WTC11 (cell line): ENCODE data around the gene CENPU. TPM values are rescaled to one million over a fixed set of nuclear protein-coding genes. Genes with fewer than 3 reads are reported as not detected.
"Not testable (repeated sequence)": the region's sequence is repeated elsewhere in the genome, so short reads cannot be mapped to it uniquely, and the experiment has no call there.

Source experiments
- ATAC-seq: fragments of 200-7000 bp; cut with Tn5 transposase; 2 replicates; pipeline ENCODE4 v1.10.0; 2021; ENCODE audit warnings: mild to moderate bottlenecking, moderate library complexity
- CTCF ChIA-PET: fragments of 300-600 bp; sonication (Branson Sonifier 250); formaldehyde crosslinking; loops from one replicate; lab custom pipeline; 2021; ENCODE audit warnings: antibody characterized with exemption; lab: Charles Lee
- POLR2A ChIA-PET: fragments of 350-600 bp; sonication (Branson Sonifier 250); formaldehyde crosslinking; loops from one replicate; lab custom pipeline; 2021; ENCODE audit warnings: antibody characterized with exemption; lab: Charles Lee
- DNase-seq: peaks from one replicate; pipeline ENCODE4 v3.0.0; 2021; ENCODE audit warnings: low spot score
- H3K27ac Mint-ChIP-seq: 2 replicates; pipeline ENCODE4 v1.8.0; 2021; ENCODE audit warnings: mixed read lengths
- H3K27me3 Mint-ChIP-seq: 2 replicates; pipeline ENCODE4 v1.8.0; 2021; ENCODE audit warnings: low read depth, mild to moderate bottlenecking, moderate library complexity, mixed read lengths
- H3K36me3 Mint-ChIP-seq: 2 replicates; pipeline ENCODE4 v1.8.0; 2021; ENCODE audit warnings: mixed read lengths
- H3K4me1 Mint-ChIP-seq: 2 replicates; pipeline ENCODE4 v1.8.0; 2022; ENCODE audit warnings: mixed read lengths
- H3K4me3 Mint-ChIP-seq: 2 replicates; pipeline ENCODE4 v1.8.0; 2021; ENCODE audit warnings: mild to moderate bottlenecking, moderate library complexity, mixed read lengths
- H3K9me3 Mint-ChIP-seq: 2 replicates; pipeline ENCODE4 v1.8.0; 2021; ENCODE audit warnings: mixed read lengths
- CBFB ChIP-seq: sonication (generic); formaldehyde crosslinking; IDR thresholded peaks from 2 replicates; pipeline ENCODE4 v1.8.1; 2022; ENCODE audit warnings: mild to moderate bottlenecking, low read depth, missing genetic modification reagents
- CDX4 ChIP-seq: fragments of 250-450 bp; sonication (Bioruptor Pico); IDR thresholded peaks from 2 replicates; pipeline ENCODE4 v1.9.0; 2021; ENCODE audit warnings: moderate library complexity, mild to moderate bottlenecking, inconsistent platforms, borderline replicate concordance
- CTCF ChIP-seq: fragments of 200-600 bp; IDR thresholded peaks from 2 replicates; pipeline ENCODE4 v1.8.0; 2022; ENCODE audit warnings: antibody characterized with exemption
- E2F4 ChIP-seq: sonication (generic); formaldehyde crosslinking; IDR thresholded peaks from 2 replicates; pipeline ENCODE4 v1.8.1; 2022; ENCODE audit warnings: low read depth, mild to moderate bottlenecking, moderate library complexity, missing genetic modification reagents, borderline replicate concordance
- ESRRA ChIP-seq: sonication (generic); formaldehyde crosslinking; IDR thresholded peaks from 2 replicates; pipeline ENCODE4 v1.8.1; 2022; ENCODE audit warnings: mild to moderate bottlenecking, missing genetic modification reagents, borderline replicate concordance
- GTF2I ChIP-seq: fragments of 250-450 bp; sonication (Bioruptor Pico); conservative IDR thresholded peaks from 2 replicates; pipeline ENCODE4 v1.4.0; 2021; ENCODE audit warnings: mild to moderate bottlenecking
- MAX ChIP-seq: sonication (generic); formaldehyde crosslinking; IDR thresholded peaks from 2 replicates; pipeline ENCODE4 v1.8.0; 2022; ENCODE audit warnings: mild to moderate bottlenecking, missing genetic modification reagents
- USF1 ChIP-seq: sonication (generic); formaldehyde crosslinking; IDR thresholded peaks from 2 replicates; pipeline ENCODE4 v1.8.0; 2022; ENCODE audit warnings: mild to moderate bottlenecking, missing genetic modification reagents
- ZBTB21 ChIP-seq: sonication (generic); formaldehyde crosslinking; IDR thresholded peaks from 2 replicates; pipeline ENCODE4 v1.8.1; 2023; ENCODE audit warnings: mild to moderate bottlenecking, missing genetic modification reagents, borderline replicate concordance
- ZNF317 ChIP-seq: sonication (generic); formaldehyde crosslinking; IDR thresholded peaks from 2 replicates; pipeline ENCODE4 v1.8.1; 2023; ENCODE audit warnings: low read depth, mild to moderate bottlenecking, moderate library complexity, missing genetic modification reagents, borderline replicate concordance
- ZNF396 ChIP-seq: fragments of 250-450 bp; sonication (Bioruptor Pico); IDR thresholded peaks from 2 replicates; pipeline ENCODE4 v1.8.0; 2021; ENCODE audit warnings: mild to moderate bottlenecking, moderate library complexity, borderline replicate concordance
- ZNF416 ChIP-seq: fragments of 250-450 bp; sonication (Bioruptor Pico); IDR thresholded peaks from 2 replicates; pipeline ENCODE4 v1.9.0; 2021; ENCODE audit warnings: mild to moderate bottlenecking, inconsistent platforms
- total RNA-seq: library from RNA; stranded (reverse); gene quantifications from 3 replicates; pipeline ENCODE4 v1.2.3, GENCODE V29; 2021
- TF ChIP-seq, protein P1 (sequence below): sonication (generic); formaldehyde crosslinking; IDR thresholded peaks from 2 replicates; pipeline ENCODE4 v1.8.0; 2022; ENCODE audit warnings: missing genetic modification reagents
- TF ChIP-seq, protein P2 (sequence below): sonication (generic); formaldehyde crosslinking; IDR thresholded peaks from 2 replicates; pipeline ENCODE4 v1.8.1; 2023; ENCODE audit warnings: mild to moderate bottlenecking, missing genetic modification reagents

Gene CENPU
- total RNA-seq, 1 experiment from 2014 or later: 60.5 TPM

DNA sequence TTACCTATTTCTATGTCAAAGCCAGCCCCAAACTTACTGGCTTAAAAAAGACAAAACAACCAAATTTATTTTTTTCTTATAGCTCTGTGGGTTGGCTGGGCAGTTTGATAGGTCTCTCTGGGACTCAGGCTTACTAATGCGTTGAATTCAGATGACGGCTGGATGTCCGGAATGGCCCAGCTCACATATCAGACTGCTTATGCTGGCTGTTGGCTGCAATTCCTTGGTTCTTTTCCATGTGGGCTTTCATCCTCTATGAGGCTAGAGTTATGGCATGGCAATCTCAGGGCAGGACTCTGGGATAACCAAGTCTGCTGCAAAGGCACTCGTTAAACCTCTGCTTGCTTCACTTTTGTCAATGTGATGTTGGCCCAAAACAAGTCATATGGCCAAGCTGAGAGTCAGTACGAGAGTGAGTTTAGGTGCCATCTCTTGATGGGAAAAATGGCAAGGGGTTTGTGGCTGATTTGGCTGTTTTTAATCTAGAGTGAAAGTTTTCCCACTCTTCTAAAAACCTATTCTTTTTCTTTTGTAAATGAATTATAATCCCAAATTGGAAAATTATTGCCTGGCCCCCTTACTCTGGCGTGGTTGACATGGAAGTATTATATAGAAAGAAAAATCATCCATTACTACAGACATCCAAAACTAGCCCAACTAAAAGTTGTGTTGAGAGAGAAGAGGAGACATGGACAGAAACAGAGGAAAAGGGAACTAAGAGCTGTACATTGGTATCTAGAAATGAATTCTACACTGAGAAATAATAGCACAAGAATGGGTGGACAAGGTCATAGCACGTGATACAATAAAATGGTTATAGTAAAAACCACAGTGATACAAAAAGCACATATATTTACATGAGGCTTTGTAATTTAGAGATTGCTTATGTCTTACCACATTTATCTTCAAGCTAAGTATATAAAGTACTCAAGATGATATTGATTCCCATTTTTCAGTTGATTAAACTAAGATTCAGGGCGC lies 77.7 kb downstream of the CENPU start:
- Mint-ChIP-seq H3K27me3 (no peaks in the 10 kb centered on the region), H3K4me1 (peaks cover 20% of the 10 kb centered on the region), H3K9me3 (no peaks in the 10 kb centered on the region), H3K4me3 (no peak overlapping the region), H3K36me3 (0 out of 2 replicates have a peak, but pooled peaks cover 3% of the 10 kb centered on the region), H3K27ac (no peak overlapping the region)
- CTCF ChIA-PET: no interaction called here
- POLR2A ChIA-PET: interaction anchor here (0.7 kb wide), 1 partner anchor 201 kb away, joined by 5 read pairs; no protein-coding TSS in a partner anchor
- TF ChIP-seq MAX (CRISPR knock-in tag): no peak
- TF ChIP-seq ZNF416 (CRISPR knock-in tag): no peak
- TF ChIP-seq CDX4 (CRISPR knock-in tag): no peak
- TF ChIP-seq GTF2I (CRISPR knock-in tag): no peak
- TF ChIP-seq, protein P1, sequence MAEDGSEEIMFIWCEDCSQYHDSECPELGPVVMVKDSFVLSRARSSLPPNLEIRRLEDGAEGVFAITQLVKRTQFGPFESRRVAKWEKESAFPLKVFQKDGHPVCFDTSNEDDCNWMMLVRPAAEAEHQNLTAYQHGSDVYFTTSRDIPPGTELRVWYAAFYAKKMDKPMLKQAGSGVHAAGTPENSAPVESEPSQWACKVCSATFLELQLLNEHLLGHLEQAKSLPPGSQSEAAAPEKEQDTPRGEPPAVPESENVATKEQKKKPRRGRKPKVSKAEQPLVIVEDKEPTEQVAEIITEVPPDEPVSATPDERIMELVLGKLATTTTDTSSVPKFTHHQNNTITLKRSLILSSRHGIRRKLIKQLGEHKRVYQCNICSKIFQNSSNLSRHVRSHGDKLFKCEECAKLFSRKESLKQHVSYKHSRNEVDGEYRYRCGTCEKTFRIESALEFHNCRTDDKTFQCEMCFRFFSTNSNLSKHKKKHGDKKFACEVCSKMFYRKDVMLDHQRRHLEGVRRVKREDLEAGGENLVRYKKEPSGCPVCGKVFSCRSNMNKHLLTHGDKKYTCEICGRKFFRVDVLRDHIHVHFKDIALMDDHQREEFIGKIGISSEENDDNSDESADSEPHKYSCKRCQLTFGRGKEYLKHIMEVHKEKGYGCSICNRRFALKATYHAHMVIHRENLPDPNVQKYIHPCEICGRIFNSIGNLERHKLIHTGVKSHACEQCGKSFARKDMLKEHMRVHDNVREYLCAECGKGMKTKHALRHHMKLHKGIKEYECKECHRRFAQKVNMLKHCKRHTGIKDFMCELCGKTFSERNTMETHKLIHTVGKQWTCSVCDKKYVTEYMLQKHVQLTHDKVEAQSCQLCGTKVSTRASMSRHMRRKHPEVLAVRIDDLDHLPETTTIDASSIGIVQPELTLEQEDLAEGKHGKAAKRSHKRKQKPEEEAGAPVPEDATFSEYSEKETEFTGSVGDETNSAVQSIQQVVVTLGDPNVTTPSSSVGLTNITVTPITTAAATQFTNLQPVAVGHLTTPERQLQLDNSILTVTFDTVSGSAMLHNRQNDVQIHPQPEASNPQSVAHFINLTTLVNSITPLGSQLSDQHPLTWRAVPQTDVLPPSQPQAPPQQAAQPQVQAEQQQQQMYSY (CRISPR knock-in tag): no peak
- no peak for TF ChIP-seq ZNF396 (CRISPR knock-in tag)
- TF ChIP-seq USF1 (CRISPR knock-in tag): no peak
- no peak for TF ChIP-seq CBFB (CRISPR knock-in tag)
- no peak for TF ChIP-seq ZBTB21 (CRISPR knock-in tag)
- ATAC-seq: no peak
- no peak for DNase-seq

- no peaks in the 10 kb centered on the region for H3K36me3 Mint-ChIP-seq
- POLR2A ChIA-PET: no interaction called here
- no peak for DNase-seq
- peak overlapping the region; percentile 0; the same call in 1 of the 2 replicates for H3K27ac Mint-ChIP-seq
- no peaks in the 10 kb centered on the region for H3K9me3 Mint-ChIP-seq
- TF ChIP-seq ESRRA (CRISPR knock-in tag): no peak
- TF ChIP-seq, protein P2, sequence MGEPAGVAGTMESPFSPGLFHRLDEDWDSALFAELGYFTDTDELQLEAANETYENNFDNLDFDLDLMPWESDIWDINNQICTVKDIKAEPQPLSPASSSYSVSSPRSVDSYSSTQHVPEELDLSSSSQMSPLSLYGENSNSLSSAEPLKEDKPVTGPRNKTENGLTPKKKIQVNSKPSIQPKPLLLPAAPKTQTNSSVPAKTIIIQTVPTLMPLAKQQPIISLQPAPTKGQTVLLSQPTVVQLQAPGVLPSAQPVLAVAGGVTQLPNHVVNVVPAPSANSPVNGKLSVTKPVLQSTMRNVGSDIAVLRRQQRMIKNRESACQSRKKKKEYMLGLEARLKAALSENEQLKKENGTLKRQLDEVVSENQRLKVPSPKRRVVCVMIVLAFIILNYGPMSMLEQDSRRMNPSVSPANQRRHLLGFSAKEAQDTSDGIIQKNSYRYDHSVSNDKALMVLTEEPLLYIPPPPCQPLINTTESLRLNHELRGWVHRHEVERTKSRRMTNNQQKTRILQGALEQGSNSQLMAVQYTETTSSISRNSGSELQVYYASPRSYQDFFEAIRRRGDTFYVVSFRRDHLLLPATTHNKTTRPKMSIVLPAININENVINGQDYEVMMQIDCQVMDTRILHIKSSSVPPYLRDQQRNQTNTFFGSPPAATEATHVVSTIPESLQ (CRISPR knock-in tag): no peak
- no peak for TF ChIP-seq ZNF317 (CRISPR knock-in tag)
- no peak for TF ChIP-seq E2F4 (CRISPR knock-in tag)
- TF ChIP-seq CTCF: no peak
- H3K4me3 Mint-ChIP-seq: no peak overlapping the region
- no peaks in the 10 kb centered on the region for H3K27me3 Mint-ChIP-seq
- ATAC-seq: no peak
- CTCF ChIA-PET: no interaction called here
- peaks cover 30% of the 10 kb centered on the region for H3K4me1 Mint-ChIP-seq
These were observed 80.2 kb downstream of the CENPU start for GRCh38 chr4:184653650-184654049.

DNA sequence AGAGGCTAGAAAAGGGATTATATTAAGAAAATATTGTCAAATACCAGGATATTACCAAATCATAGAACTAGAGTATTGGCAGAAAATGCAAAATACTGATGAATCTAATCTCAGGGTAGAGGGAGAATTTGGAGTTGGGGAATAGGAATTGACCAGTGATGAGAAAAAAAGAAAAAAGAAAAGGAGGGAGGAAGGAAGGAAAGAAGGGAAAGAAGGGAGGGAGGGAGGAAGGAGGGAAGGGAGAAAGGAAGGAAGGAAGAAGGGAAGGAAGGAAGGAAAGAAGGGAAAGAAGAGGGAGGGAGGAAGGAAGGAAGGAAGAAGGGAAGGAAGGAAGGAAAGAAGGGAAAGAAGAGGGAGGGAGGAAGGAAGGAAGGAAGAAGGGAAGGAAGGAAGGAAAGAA lies 81.2 kb downstream of the CENPU start:
- ATAC-seq, CTCF ChIA-PET, H3K9me3 Mint-ChIP-seq, H3K27me3 Mint-ChIP-seq, H3K36me3 Mint-ChIP-seq, POLR2A ChIA-PET, H3K27ac Mint-ChIP-seq, DNase-seq, H3K4me3 Mint-ChIP-seq: not testable (repeated sequence)
- peaks cover 36% of the 10 kb centered on the region for H3K4me1 Mint-ChIP-seq
